Activated T-cell treated with anti-CD3 and anti-CD28 coated beads, Interleukin-2, amount 50 U/mL, for 24 hours (primary cell): ENCODE measurements around the gene DAB2IP.

Experiments
- DNase-seq: peaks from one replicate; pipeline ENCODE4 v3.0.0-alpha.2; 2020
- H3K27ac Mint-ChIP-seq: 2 replicates; pipeline ENCODE4 v1.8.0; 2020; ENCODE audit warnings: mild to moderate bottlenecking, mixed read lengths
- H3K27me3 Mint-ChIP-seq: 2 replicates; pipeline ENCODE4 v1.8.0; 2020; ENCODE audit warnings: mixed read lengths
- H3K36me3 Mint-ChIP-seq: 2 replicates; pipeline ENCODE4 v1.8.0; 2020; ENCODE audit warnings: low read depth, mixed read lengths
- H3K4me1 Mint-ChIP-seq: 2 replicates; pipeline ENCODE4 v1.8.0; 2020; ENCODE audit warnings: low read depth, mixed read lengths
- H3K4me3 Mint-ChIP-seq: 2 replicates; pipeline ENCODE4 v1.8.0; 2020; ENCODE audit warnings: mild to moderate bottlenecking, moderate library complexity, mixed read lengths
- H3K9me3 Mint-ChIP-seq: 2 replicates; pipeline ENCODE4 v1.8.0; 2020; ENCODE audit warnings: mixed read lengths

Gene DAB2IP

GRCh38 chr9:121658591-121658990, 7.2 kb downstream of the DAB2IP start:
- no peaks in the 10 kb centered on the region for H3K36me3 Mint-ChIP-seq
- no peak for DNase-seq
- no peaks in the 10 kb centered on the region for H3K9me3 Mint-ChIP-seq
- H3K4me1 Mint-ChIP-seq, result no peaks in the 10 kb centered on the region
- peaks cover 70% of the 10 kb centered on the region for H3K27me3 Mint-ChIP-seq
- H3K27ac Mint-ChIP-seq, result no peak overlapping the region
- H3K4me3 Mint-ChIP-seq, result no peak overlapping the region

DNA sequence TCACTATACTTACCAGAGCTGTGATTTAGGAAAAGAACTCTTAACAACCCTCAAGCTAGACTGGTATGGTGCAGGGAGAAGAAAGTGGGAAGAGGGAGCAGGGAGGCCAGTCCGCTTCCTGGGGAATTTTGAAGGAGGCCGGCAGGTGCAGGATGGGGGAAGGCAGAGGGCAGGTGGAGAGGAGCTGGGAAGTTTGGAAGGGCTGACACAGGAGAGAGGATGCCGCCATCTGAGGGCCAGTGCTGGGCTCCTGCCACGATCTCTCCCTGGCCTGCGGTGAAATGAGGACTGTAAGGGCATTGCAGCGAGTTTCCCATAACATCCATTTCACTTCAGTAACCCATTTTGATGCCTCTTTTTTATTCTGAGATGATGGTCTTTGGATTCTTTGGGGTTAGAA, 8.9 kb downstream of the DAB2IP start:
- H3K27ac Mint-ChIP-seq, result no peak overlapping the region
- H3K4me3 Mint-ChIP-seq, result no peak overlapping the region
- no peak for DNase-seq
- H3K4me1 Mint-ChIP-seq, result no peaks in the 10 kb centered on the region
- no peaks in the 10 kb centered on the region for H3K9me3 Mint-ChIP-seq
- peaks cover 62% of the 10 kb centered on the region for H3K27me3 Mint-ChIP-seq
- no peaks in the 10 kb centered on the region for H3K36me3 Mint-ChIP-seq

- Mint-ChIP-seq H3K27ac (no peak overlapping the region), H3K27me3 (peaks cover 60% of the 10 kb centered on the region), H3K4me1 (no peaks in the 10 kb centered on the region), H3K9me3 (no peaks in the 10 kb centered on the region), H3K4me3 (no peak overlapping the region), H3K36me3 (no peaks in the 10 kb centered on the region)
- DNase-seq, result no peak
Measured at GRCh38 chr9:121660876-121661275, 9.4 kb downstream of the DAB2IP start.

DNA sequence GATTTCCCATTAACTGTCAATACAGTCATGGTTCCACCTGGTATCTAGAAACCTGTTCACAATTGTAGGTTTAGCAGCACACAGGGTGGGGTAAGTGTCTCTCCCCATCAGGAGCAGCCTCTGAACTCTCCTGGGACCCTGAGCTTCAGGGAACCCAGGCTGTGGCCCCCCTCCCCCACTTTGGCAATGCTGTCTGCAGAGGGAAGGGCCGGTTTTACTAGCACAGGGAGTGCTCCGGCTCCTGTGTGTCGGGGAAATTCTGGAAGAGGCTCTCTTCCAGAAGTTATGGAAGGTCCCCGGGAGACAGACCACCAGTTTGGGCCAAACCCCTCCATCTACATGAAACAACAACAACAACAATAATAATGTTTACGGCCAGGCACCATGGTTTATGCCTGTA, 9.9 kb downstream of the DAB2IP start:
- no peaks in the 10 kb centered on the region for H3K4me1 Mint-ChIP-seq
- H3K9me3 Mint-ChIP-seq, result no peaks in the 10 kb centered on the region
- no peak overlapping the region for H3K27ac Mint-ChIP-seq
- H3K4me3 Mint-ChIP-seq, result no peak overlapping the region
- H3K36me3 Mint-ChIP-seq, result no peaks in the 10 kb centered on the region
- DNase-seq, result no peak
- H3K27me3 Mint-ChIP-seq, result peaks cover 63% of the 10 kb centered on the region

- no peak overlapping the region for H3K4me3 Mint-ChIP-seq
Measured at GRCh38 chr9:121662359-121662758, 10.9 kb downstream of the DAB2IP start.

DNA sequence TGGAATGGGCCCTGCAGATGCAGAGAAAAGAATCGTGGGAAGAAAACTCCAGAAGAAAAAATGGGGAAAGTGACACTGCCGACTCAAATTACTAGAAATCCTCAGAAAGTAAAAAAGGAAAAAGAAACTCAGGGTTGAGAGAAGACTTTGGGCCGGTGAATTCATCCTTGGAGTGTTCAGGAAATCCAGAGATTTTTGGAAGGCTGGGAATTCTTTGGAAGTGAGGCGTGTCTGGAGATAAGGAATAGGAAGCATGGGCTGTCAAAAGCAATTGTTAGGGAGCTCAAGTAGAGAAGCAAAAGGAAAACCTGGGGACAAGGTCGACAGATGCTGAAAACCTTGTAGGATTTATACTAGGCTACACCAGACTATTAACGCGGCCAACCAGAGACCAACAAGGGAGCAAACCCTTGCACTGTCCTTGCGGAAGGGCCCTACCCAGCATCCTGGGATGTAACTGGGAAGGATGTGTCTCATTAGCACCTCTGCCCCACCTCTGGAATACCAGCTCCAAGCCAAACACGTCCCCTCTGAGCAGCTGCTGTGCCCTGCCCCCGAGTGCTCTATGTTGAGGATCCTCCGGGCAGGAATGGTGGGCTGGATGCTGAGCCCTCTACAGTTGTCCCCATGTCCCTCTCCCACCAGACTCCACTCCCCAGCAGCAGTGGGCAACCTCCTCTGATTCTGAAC, 11.6 kb downstream of the DAB2IP start:
- no peak for DNase-seq
- Mint-ChIP-seq H3K27me3 (peaks cover 54% of the 10 kb centered on the region), H3K27ac (no peak overlapping the region), H3K4me3 (no peak overlapping the region), H3K9me3 (no peaks in the 10 kb centered on the region), H3K36me3 (no peaks in the 10 kb centered on the region), H3K4me1 (no peaks in the 10 kb centered on the region)

More at GRCh38 chr9:121662359-121662758, 10.9 kb downstream of the DAB2IP start:
- DNase-seq, result no peak
- Mint-ChIP-seq H3K27me3 (peaks cover 57% of the 10 kb centered on the region), H3K36me3 (no peaks in the 10 kb centered on the region), H3K9me3 (no peaks in the 10 kb centered on the region), H3K4me1 (no peaks in the 10 kb centered on the region), H3K27ac (no peak overlapping the region)

DNA sequence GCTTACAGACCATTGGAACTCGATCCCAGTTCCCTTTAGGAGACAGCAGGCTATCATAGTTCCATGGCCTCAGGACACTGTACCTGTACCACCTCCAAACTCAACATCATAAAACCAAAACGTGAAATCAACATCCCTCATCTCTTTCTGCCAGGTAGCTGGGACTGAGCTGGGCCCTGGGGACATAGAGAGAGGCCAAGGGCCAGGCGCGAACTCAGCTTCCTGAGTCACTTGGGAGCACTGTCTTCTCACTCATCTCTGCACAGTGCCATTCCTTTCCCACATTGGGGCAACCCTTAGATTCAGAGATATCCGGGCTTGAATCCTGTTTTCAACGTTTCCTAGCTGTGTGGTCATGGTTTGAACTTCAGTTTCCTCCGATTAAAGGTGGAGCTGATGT, 12.2 kb downstream of the DAB2IP start:
- Mint-ChIP-seq H3K27me3 (peaks cover 52% of the 10 kb centered on the region), H3K27ac (no peak overlapping the region), H3K4me1 (no peaks in the 10 kb centered on the region), H3K36me3 (no peaks in the 10 kb centered on the region), H3K4me3 (no peak overlapping the region), H3K9me3 (no peaks in the 10 kb centered on the region)
- DNase-seq, result no peak

- no peaks in the 10 kb centered on the region for H3K9me3 Mint-ChIP-seq
- peaks cover 47% of the 10 kb centered on the region for H3K27me3 Mint-ChIP-seq
- no peak overlapping the region for H3K27ac Mint-ChIP-seq
- H3K4me1 Mint-ChIP-seq, result no peaks in the 10 kb centered on the region
- no peaks in the 10 kb centered on the region for H3K36me3 Mint-ChIP-seq
- no peak for DNase-seq
- H3K4me3 Mint-ChIP-seq, result no peak overlapping the region
Measured at GRCh38 chr9:121666294-121666693, 14.9 kb downstream of the DAB2IP start.

DNA sequence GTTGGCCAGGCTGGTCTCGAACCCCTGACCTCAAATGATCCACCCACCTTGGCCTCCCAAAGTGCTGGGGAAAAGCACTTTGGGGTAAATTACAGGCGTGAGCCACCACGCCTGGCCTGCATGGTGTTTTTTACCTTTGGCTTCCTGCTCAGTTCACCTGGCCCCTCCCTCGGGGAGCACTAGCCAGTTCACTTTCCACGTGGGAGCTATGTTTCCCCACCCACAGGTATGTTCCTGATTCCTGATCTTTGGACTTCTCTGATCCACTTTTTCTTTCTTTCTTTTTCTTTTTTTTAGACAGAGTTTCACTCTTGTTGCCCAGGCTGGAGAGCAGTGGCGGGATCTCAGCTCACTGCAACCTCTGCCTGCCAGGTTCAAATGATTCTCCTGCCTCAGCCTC, 15.8 kb downstream of the DAB2IP start:
- Mint-ChIP-seq H3K27ac (no peak overlapping the region), H3K9me3 (no peaks in the 10 kb centered on the region), H3K4me3 (no peak overlapping the region), H3K36me3 (no peaks in the 10 kb centered on the region), H3K27me3 (peaks cover 56% of the 10 kb centered on the region), H3K4me1 (no peaks in the 10 kb centered on the region)
- no peak for DNase-seq

DNA sequence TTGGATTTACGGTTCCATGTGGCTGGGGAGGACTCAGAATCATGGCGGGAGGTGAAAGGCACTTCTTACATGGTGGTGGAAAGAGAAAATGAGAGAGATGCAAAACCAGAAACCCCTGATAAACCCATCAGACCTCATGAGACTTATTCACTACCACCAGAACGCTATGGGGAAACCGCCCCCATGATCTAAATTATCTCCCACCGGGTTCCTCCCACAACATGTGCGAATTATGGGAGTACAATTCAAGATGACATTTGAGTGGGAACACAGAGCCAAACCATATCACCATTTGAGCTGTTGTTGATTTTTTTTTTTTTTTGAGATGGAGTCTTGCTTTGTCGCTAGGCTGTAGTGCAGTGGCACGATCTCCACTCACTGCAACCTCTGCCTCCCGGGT, 16.5 kb downstream of the DAB2IP start:
- H3K9me3 Mint-ChIP-seq, result no peaks in the 10 kb centered on the region
- no peak overlapping the region for H3K4me3 Mint-ChIP-seq
- H3K4me1 Mint-ChIP-seq, result no peaks in the 10 kb centered on the region
- no peak for DNase-seq
- H3K27me3 Mint-ChIP-seq, result peaks cover 52% of the 10 kb centered on the region
- no peak overlapping the region for H3K27ac Mint-ChIP-seq
- H3K36me3 Mint-ChIP-seq, result no peaks in the 10 kb centered on the region

DNA sequence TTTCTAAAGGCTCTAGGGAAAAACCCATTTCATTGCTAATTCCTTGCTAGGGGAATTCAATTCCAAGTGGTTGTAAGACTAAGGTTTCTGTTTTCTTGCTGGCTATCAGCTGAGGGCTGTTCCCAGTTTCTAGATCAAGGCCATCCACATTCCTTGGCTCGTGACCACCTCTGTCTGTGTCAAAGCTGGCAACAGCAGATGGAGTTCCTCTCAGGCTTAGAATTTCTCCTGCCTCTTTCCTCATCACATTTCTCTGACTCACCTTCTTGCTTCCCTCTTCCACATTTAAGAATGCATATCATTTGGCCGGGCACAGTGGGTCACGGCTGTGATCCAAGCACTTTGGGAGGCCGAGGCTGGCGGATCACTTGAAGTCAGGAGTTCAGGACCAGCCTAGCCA, 19.0 kb downstream of the DAB2IP start:
- peaks cover 52% of the 10 kb centered on the region for H3K27me3 Mint-ChIP-seq
- H3K36me3 Mint-ChIP-seq, result no peaks in the 10 kb centered on the region
- no peaks in the 10 kb centered on the region for H3K4me1 Mint-ChIP-seq
- no peak overlapping the region for H3K27ac Mint-ChIP-seq
- H3K9me3 Mint-ChIP-seq, result no peaks in the 10 kb centered on the region
- H3K4me3 Mint-ChIP-seq, result no peak overlapping the region
- no peak for DNase-seq

- no peak for DNase-seq
- Mint-ChIP-seq H3K27me3 (peaks cover 47% of the 10 kb centered on the region), H3K36me3 (no peaks in the 10 kb centered on the region), H3K27ac (no peak overlapping the region), H3K4me3 (no peak overlapping the region), H3K9me3 (no peaks in the 10 kb centered on the region), H3K4me1 (no peaks in the 10 kb centered on the region)
Measured at GRCh38 chr9:121671612-121672155, 20.2 kb downstream of the DAB2IP start.

DNA sequence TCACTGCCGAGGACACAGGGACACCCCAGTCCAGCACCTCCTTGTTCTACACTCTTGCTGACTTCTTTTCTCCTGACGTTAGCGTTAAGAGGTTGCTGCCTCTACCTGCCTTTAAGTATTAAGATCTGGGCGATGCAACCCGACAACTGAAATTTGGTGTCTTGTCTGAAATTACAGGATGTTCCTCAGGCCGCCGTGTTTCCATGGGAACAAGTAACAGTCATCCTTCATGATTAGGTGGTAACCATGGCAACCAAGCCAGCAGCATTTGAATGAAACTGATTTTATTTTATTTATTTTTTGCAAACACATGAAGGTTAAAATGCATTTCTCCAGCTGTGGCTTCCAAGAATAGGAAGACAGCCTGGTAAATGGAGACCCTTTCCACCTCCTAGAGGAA, 20.8 kb downstream of the DAB2IP start:
- no peak for DNase-seq
- Mint-ChIP-seq H3K36me3 (no peaks in the 10 kb centered on the region), H3K9me3 (no peaks in the 10 kb centered on the region), H3K27me3 (peaks cover 45% of the 10 kb centered on the region), H3K4me1 (no peaks in the 10 kb centered on the region), H3K27ac (no peak overlapping the region), H3K4me3 (no peak overlapping the region)

DNA sequence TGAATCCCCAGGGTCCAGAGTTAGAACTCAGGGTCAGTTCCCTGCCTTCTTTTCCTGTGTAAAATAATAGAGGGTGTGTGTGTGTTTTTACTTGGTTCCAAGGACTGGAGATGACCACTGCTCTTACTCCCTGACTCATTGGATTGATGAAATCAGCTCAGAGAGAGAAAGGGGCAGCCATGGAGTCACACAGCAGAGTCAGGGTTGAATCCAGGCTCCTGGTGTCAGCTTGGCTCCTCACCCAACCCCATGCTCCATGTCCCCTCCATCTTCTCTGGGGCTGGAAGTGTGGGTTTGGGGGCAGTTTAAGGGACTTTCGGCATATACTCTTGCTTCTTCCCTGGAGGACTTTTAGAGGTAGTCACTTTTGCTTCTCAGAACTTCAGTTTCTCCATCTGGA, 21.6 kb downstream of the DAB2IP start:
- Mint-ChIP-seq H3K9me3 (no peaks in the 10 kb centered on the region), H3K27me3 (peaks cover 40% of the 10 kb centered on the region), H3K27ac (no peak overlapping the region), H3K36me3 (no peaks in the 10 kb centered on the region), H3K4me1 (no peaks in the 10 kb centered on the region), H3K4me3 (no peak overlapping the region)
- no peak for DNase-seq

DNA sequence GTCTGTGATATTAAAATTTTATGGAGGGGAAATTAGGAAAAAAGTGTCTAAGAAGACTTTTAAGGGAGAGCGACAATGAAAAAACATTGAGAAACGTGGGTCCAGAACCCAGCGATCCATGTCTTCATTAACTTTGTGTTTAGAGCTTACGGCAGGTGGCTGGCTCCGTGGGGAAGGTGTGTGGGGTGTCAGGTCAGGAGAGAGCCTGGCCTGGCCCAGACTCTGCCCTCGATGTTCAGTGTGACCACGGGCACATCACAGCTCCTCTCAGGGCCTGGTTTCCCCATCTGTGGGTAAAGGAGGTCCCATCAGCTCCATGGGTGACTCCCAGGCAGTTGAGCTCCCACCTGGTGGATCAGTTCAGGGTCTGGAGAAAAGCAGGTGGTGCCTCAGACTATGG, 22.1 kb downstream of the DAB2IP start:
- Mint-ChIP-seq H3K27ac (no peak overlapping the region), H3K27me3 (peaks cover 40% of the 10 kb centered on the region)

DNA sequence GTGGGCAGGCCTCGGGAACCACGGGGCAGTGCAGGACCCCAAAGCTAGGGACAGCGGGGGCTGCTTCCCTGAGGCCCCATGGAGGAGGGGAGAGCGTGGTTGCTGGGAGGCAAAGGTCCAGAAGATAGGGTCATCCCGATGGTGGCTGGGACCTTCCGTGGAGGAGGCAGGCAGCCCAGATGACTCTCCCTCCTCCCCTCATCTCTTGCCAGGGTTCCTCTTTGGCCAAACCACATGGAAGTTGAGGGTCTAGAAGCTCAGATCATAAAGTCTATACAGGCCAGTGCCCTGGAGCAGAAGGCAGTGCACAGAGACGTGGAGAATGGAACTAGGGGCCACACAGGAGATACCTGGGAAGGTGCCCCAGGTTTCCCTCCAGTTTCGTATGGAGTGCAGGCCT, 22.6 kb downstream of the DAB2IP start:
- no peaks in the 10 kb centered on the region for H3K9me3 Mint-ChIP-seq
- H3K27me3 Mint-ChIP-seq, result peaks cover 40% of the 10 kb centered on the region

More for the DNA sequence above, 22.1 kb downstream of the DAB2IP start:
- no peaks in the 10 kb centered on the region for H3K36me3 Mint-ChIP-seq
- no peaks in the 10 kb centered on the region for H3K4me1 Mint-ChIP-seq
- no peak for DNase-seq
- H3K4me3 Mint-ChIP-seq, result no peak overlapping the region
- no peaks in the 10 kb centered on the region for H3K9me3 Mint-ChIP-seq

More for the DNA sequence above, 22.6 kb downstream of the DAB2IP start:
- no peaks in the 10 kb centered on the region for H3K4me1 Mint-ChIP-seq
- no peaks in the 10 kb centered on the region for H3K36me3 Mint-ChIP-seq
- H3K27ac Mint-ChIP-seq, result no peak overlapping the region
- no peak overlapping the region for H3K4me3 Mint-ChIP-seq
- no peak for DNase-seq
